IMR-90 (cell line): Measurements from ENCODE around the gene HSPA12A. TPM values are rescaled to one million over a fixed set of nuclear protein-coding genes. Genes with fewer than 3 reads are reported as not detected.

Experiments
- ATAC-seq: fragments of 200-7000 bp; cut with Tn5 transposase; 2 replicates; pipeline ENCODE4 v1.9.1; 2020; ENCODE audit warnings: low read depth, mild to moderate bottlenecking, moderate library complexity
- BruUV-seq: library from RNA; stranded (reverse); fragments of 400-500 nt; replicated peaks from 2 replicates; lab custom pipeline; 2021; lab: Mats Ljungman, UMichigan
- CTCF ChIA-PET: fragments of 300-600 bp; formaldehyde crosslinking; extraction: SDS; loops from one replicate; lab custom pipeline; 2021; ENCODE audit warnings: antibody characterized with exemption; lab: Yijun Ruan, JAX
- POLR2A ChIA-PET: fragments of 300-600 bp; sonication (Branson Sonifier 250); formaldehyde crosslinking; loops from one replicate; lab custom pipeline; 2022; ENCODE audit warnings: antibody characterized with exemption; ENCODE audit not compliant: unreplicated experiment; lab: Charles Lee
- DNase-seq: peaks from one replicate; pipeline ENCODE4 v3.0.0; 2013
- H2AFZ ChIP-seq: replicated peaks from 2 replicates; pipeline ENCODE3; 2013; ENCODE audit warnings: low read length, mild to moderate bottlenecking; ENCODE audit not compliant: poor library complexity
- H2AK5ac ChIP-seq: 2 replicates; pipeline ENCODE4 v1.6.1; 2013; ENCODE audit warnings: low read depth, low read length, inconsistent platforms
- H2AK9ac ChIP-seq: replicated peaks from 2 replicates; pipeline ENCODE3; 2013; ENCODE audit warnings: mild to moderate bottlenecking, low read depth, low read length, moderate library complexity; ENCODE audit not compliant: poor library complexity
- H2BK120ac ChIP-seq: 2 replicates; pipeline ENCODE4 v1.6.1; 2013; ENCODE audit warnings: low read depth, low read length, inconsistent platforms
- H2BK15ac ChIP-seq: 3 replicates; pipeline ENCODE4 v1.6.1; 2013; ENCODE audit warnings: low read depth, low read length, inconsistent platforms
- H2BK20ac ChIP-seq: 2 replicates; pipeline ENCODE4 v1.6.1; 2013; ENCODE audit warnings: low read depth, mild to moderate bottlenecking, inconsistent platforms, low read length, moderate library complexity
- H2BK5ac ChIP-seq: 2 replicates; pipeline ENCODE4 v1.6.1; 2013; ENCODE audit warnings: mild to moderate bottlenecking, low read depth, low read length, inconsistent platforms; ENCODE audit not compliant: poor library complexity, severe bottlenecking
- H3K14ac ChIP-seq: replicated peaks from 2 replicates; pipeline ENCODE4 v1.6.1; 2013; ENCODE audit warnings: low read depth, low read length, inconsistent platforms
- H3K18ac ChIP-seq: 2 replicates; pipeline ENCODE4 v1.6.1; 2013; ENCODE audit warnings: low read depth, low read length, control low read depth
- H3K23ac ChIP-seq: 2 replicates; pipeline ENCODE4 v1.6.1; 2013; ENCODE audit warnings: low read depth, low read length, inconsistent platforms
- H3K27ac ChIP-seq: 2 replicates; pipeline ENCODE4 v1.5.1; 2013; ENCODE audit warnings: mild to moderate bottlenecking, control low read depth, low read length; ENCODE audit not compliant: insufficient read depth
- H3K27me3 ChIP-seq: 2 replicates; pipeline ENCODE4 v1.6.1; 2013; ENCODE audit warnings: low read length; ENCODE audit not compliant: control insufficient read depth, insufficient read depth
- H3K36me3 ChIP-seq: 2 replicates; pipeline ENCODE4 v1.6.1; 2013; ENCODE audit warnings: low read length, mixed read lengths; ENCODE audit not compliant: control insufficient read depth, insufficient read depth
- H3K4ac ChIP-seq: 2 replicates; pipeline ENCODE4 v1.6.1; 2013; ENCODE audit warnings: low read depth, low read length, inconsistent platforms
- H3K4me1 ChIP-seq: 2 replicates; pipeline ENCODE4 v1.6.1; 2013; ENCODE audit warnings: low read length, mixed read lengths; ENCODE audit not compliant: control insufficient read depth, insufficient read depth
- H3K4me2 ChIP-seq: 2 replicates; pipeline ENCODE4 v1.6.1; 2013; ENCODE audit warnings: low read depth, mild to moderate bottlenecking, control low read depth, low read length, moderate library complexity
- H3K4me3 ChIP-seq: 2 replicates; pipeline ENCODE4 v1.5.1; 2013; ENCODE audit warnings: low read depth, mild to moderate bottlenecking, control low read depth, low read length, moderate library complexity; ENCODE audit not compliant: insufficient read depth
- H3K56ac ChIP-seq: 2 replicates; pipeline ENCODE4 v1.6.1; 2013; ENCODE audit warnings: low read length, inconsistent platforms; ENCODE audit not compliant: insufficient read depth; ENCODE audit errors: extremely low read depth
- H3K79me1 ChIP-seq, 2 experiments: 2 replicates each; pipeline ENCODE4 v1.6.1; 2013; ENCODE audit warnings: low read length in 2 of 2, inconsistent platforms in 1 of 2, low read depth in 1 of 2
- H3K9ac ChIP-seq: 2 replicates; pipeline ENCODE4 v1.6.1; 2013; ENCODE audit warnings: low read depth, low read length, control low read depth
- H3K9me1 ChIP-seq: 2 replicates; pipeline ENCODE4 v1.6.1; 2013; ENCODE audit warnings: low read length, inconsistent platforms; ENCODE audit not compliant: insufficient read depth
- H3K9me3 ChIP-seq: 2 replicates; pipeline ENCODE4 v1.6.1; 2013; ENCODE audit warnings: low read length; ENCODE audit not compliant: control insufficient read depth, insufficient read depth
- H4K20me1 ChIP-seq: 2 replicates; pipeline ENCODE4 v1.6.1; 2013; ENCODE audit warnings: low read length, inconsistent platforms; ENCODE audit not compliant: insufficient read depth
- H4K5ac ChIP-seq: 2 replicates; pipeline ENCODE4 v1.6.1; 2013; ENCODE audit warnings: mild to moderate bottlenecking, low read depth, low read length, control low read depth
- H4K8ac ChIP-seq, 2 experiments: 2 replicates each; pipeline ENCODE4 v1.6.1; 2013; ENCODE audit warnings: low read depth in 2 of 2, low read length in 2 of 2, control low read depth in 1 of 2, inconsistent platforms in 1 of 2
- H4K91ac ChIP-seq: 2 replicates; pipeline ENCODE4 v1.6.1; 2013; ENCODE audit warnings: low read depth, low read length, inconsistent platforms; ENCODE audit not compliant: insufficient read depth
- BHLHE40 ChIP-seq: fragments of 150-350 bp; IDR thresholded peaks from 2 replicates; pipeline ENCODE4 v1.6.1; 2016; ENCODE audit warnings: mild to moderate bottlenecking, low read depth, low read length
- CEBPB ChIP-seq: IDR thresholded peaks from 2 replicates; pipeline ENCODE4 v1.6.1; 2012; ENCODE audit warnings: low read depth, low read length, improper control_type of control experiment
- ELK1 ChIP-seq: fragments of 150-350 bp; IDR thresholded peaks from 2 replicates; pipeline ENCODE4 v1.6.1; 2016; ENCODE audit warnings: low read depth, mild to moderate bottlenecking, low read length, moderate library complexity, borderline replicate concordance
- MXI1 ChIP-seq: IDR thresholded peaks from 2 replicates; pipeline ENCODE4 v1.6.1; 2012; ENCODE audit warnings: low read depth, mild to moderate bottlenecking, low read length, moderate library complexity, borderline replicate concordance
- POLR2A ChIP-seq: IDR thresholded peaks from 2 replicates; pipeline ENCODE4 v1.6.1; 2012; ENCODE audit warnings: mild to moderate bottlenecking, low read depth, low read length
- RCOR1 ChIP-seq: IDR thresholded peaks from 2 replicates; pipeline ENCODE4 v1.6.1; 2012; ENCODE audit warnings: mild to moderate bottlenecking, low read length, improper control_type of control experiment; ENCODE audit not compliant: insufficient replicate concordance
- USF2 ChIP-seq: fragments of 150-350 bp; IDR thresholded peaks from 2 replicates; pipeline ENCODE4 v1.6.1; 2017; ENCODE audit warnings: mild to moderate bottlenecking, antibody characterized with exemption, low read length, low read depth
- WGBS, 2 experiments: methylation state at CpG; one replicate each; pipeline versions ENCODE4 v1.1.5 to v1.1.7; 2013; ENCODE audit warnings: missing lambda C conversion rate in 2 of 2; ENCODE audit not compliant: insufficient read length in 1 of 2; ENCODE audit errors: extremely low coverage in 2 of 2; 5-methylcytosine and 5-hydroxymethylcytosine counted together
- dilution Hi-C: fragments of 300-500 bp; cut with HindIII; formaldehyde crosslinking; loops from one replicate; pipeline ENCODE4 v1.14.3; 2018; ENCODE audit warnings: low sequenced_read_pairs; ENCODE audit not compliant: unreplicated experiment
- in situ Hi-C: fragments of 300-500 bp; cut with MboI; formaldehyde crosslinking; loops from 3 replicates; pipeline ENCODE4 v1.14.3; 2019; ENCODE audit warnings: low sequenced_read_pairs, inconsistent platforms, mixed read lengths
- intact Hi-C: fragments of 100-400 bp; cut with micrococcal nuclease; formaldehyde crosslinking; loops from 2 replicates; pipeline ENCODE4 v1.10.0; 2022
- polyA plus RNA-seq, 3 experiments: library from polyadenylated mRNA; depleted of rRNA; stranded (reverse); fragments of >200 nt; gene quantifications; 2 replicates each; pipeline ENCODE4 v1.2.3, GENCODE V29; 2012; ENCODE audit warnings: low replicate concordance in 1 of 3
- total RNA-seq: library from RNA; depleted of rRNA; stranded (reverse); fragments of >200 nt; gene quantifications from 2 replicates; pipeline ENCODE4 v1.2.3, GENCODE V29; 2012

Gene HSPA12A
- total and polyA plus RNA-seq, 2 of the 4 experiments (the other 2 are of a cell fraction) = 16.1 to 16.7 TPM

- Histone ChIP-seq H2AK5ac (no peak overlapping the region), H3K27ac (no peak overlapping the region), H3K9ac (no peak overlapping the region), H2BK5ac (no peak overlapping the region), H3K18ac (no peak overlapping the region), H2BK15ac (no peak overlapping the region), H4K8ac (no peak overlapping the region), H3K56ac (no peak overlapping the region), H2BK20ac (no peak overlapping the region), H3K9me1 (peaks cover 7% of the 10 kb centered on the region), H3K14ac (no peak overlapping the region), H3K4me3 (no peak overlapping the region), H3K36me3 (peaks cover 7% of the 10 kb centered on the region), H3K23ac (no peak overlapping the region), H4K5ac (no peak overlapping the region), H3K4me2 (0 out of 2 replicates have a peak overlapping the region, but pooled peaks have one; percentile 16), H3K9me3 (peaks cover 2% of the 10 kb centered on the region; the same call in 1 of the 2 replicates), H3K4me1 (peaks cover 6% of the 10 kb centered on the region), H2AK9ac (no peak overlapping the region), H4K20me1 (no peaks in the 10 kb centered on the region), H2AFZ (no peak overlapping the region), H4K91ac (no peak overlapping the region), H2BK120ac (no peak overlapping the region), H3K4ac (no peak overlapping the region), H3K27me3 (no peaks in the 10 kb centered on the region), H3K79me1 (no peaks in the 10 kb centered on the region)
- in situ Hi-C loops (loop anchor here (5.0 kb wide), 1 partner anchor 506 kb away; no protein-coding TSS in a partner anchor), dilution Hi-C loops (no loop called here), intact Hi-C loops (no loop called here)
- ChIA-PET CTCF (no interaction called here), POLR2A (no interaction called here)
- TF ChIP-seq POLR2A (no peak), ELK1 (no peak), MXI1 (no peak), BHLHE40 (peak; percentile 66; the same call in 1 of the 2 replicates), CEBPB (no peak), RCOR1 (no peak), USF2 (no peak)
- ATAC-seq (peak; percentile 81), DNase-seq (peak; percentile 68)
- no TSS peak for BruUV-seq
- WGBS, 2 experiments = no CpG with 5 or more reads among the region's 5 CpGs
These were observed 71.0 kb downstream of the HSPA12A start for GRCh38 chr10:116671274-116671926.
